ENCODE measurements around the gene SDCCAG8. TPM values are rescaled to one million over a fixed set of nuclear protein-coding genes. Genes with fewer than 3 reads are reported as not detected.

SDCCAG8 gene
- polyA plus RNA-seq, 12 donors = 23.2 to 46.3 (median 26.8) TPM; not detected in 1

DNA sequence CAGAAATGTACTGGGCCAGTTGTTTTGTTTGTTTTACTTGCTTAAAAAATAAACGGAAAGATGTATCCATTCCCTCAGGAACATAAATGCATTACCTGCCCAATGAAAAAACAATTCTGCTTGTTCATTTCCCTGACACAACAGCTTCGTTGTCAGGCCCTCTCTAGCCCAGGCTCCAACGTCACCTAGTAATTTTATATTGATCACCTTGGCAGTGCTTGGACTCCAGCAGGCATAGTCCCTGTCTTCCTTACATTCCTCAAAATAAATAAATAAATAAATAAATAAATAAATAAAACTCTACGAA, 2.0 kb upstream of the SDCCAG8 start:
- no peak for DNase-seq

DNA sequence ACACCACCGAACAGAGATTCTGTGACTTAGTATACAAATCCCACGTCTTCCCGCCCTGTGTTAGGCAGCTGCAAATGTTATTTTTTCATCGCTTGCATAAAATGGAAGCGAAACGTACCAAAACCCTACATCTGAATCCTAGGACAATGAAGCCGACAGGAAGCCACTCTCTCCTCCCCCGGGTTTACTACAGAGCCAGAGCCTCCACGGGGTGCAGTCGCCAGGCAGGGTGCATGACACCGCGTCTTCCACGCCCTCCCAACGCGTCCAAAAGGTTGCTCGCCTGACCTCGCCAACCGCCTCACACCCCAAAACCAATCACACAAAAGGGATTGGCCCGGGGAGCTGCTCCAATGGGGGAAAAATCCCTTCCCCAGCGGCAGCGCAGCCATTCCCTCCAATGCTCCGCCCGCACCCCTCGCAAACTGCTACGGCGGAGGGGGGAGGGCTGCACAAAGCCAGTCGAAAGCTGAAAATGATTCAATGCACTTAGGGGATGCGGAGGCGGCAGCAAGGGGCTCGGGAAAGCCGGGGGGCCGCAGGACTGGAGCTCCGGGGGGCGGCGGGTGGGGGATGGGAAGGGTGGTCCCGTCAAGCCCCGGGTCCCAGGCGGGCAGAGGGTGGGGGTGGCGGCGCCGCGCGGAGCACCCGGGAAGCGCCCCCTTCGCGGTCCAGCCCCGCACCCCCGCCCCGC, 1.5 kb upstream of the SDCCAG8 start:
- DNase-seq = peak; percentile 61

DNA sequence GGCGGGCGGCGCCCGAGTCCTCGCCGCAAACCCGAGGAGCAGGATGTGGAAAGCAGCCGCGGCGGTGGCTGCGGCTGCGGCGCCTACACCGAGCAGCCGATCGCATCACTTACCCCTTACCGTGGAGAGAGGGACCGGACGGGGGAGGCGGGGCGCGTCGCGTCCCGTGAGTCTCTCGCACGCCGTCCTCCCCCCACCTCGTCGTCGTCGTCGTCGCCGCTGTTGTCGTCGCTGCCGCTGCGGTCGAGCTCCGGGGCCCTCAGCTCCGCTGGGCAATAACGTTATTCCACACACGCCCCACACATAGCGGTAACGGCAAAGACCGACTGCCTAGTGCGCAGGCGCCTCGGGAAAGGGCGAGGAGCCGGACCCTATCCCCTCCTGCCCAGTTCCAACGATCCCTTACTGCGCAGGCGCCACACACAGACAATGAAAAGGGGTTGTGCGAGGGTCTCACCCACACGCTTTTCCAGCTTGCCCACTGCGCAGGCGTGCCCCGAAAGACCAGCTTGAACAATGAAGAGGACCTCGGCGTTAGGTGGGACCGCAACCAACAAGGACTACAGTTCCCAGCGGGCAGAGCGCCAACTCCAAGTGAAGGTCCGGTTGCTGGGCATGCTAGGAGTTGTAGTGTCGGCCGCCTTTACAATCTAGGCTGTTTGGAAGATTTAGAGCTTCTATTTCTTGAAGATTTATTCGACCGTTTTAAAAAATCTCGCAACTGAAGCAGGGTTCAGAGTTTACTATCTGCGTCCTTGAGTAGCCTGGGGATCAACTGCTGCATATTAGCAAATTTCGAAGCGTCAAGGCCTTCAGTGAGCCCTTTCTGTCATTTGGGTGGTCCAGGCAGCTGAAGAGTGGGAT, 682 bp upstream of the SDCCAG8 start, which contains the start of gene CEP170:
Gene CEP170, minus strand, starts transcription at position 355 of the 864 bp plus-strand sequence. CDS start 30,001 bp downstream, outside the sequence.
- DNase-seq = peak; percentile 97

DNA sequence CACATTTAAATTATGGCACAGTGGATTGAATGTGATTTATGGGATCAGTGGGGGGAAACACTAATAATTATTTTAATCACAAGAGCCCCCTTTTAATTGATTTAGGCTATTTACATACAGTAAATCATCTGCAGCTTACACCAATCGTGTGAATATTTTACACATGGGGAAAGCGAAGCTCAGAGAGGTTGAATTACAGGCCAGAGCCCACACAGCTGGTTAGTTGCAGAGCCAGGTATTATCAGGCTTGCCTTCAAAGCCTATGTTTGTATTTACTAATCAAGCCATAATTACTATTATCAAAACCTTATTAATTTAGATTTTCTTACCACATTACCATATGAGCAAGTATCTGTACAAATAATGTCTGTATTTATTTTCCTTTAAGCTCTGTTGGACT, 749 bp downstream of the SDCCAG8 start:
- DNase-seq = no peak

DNA sequence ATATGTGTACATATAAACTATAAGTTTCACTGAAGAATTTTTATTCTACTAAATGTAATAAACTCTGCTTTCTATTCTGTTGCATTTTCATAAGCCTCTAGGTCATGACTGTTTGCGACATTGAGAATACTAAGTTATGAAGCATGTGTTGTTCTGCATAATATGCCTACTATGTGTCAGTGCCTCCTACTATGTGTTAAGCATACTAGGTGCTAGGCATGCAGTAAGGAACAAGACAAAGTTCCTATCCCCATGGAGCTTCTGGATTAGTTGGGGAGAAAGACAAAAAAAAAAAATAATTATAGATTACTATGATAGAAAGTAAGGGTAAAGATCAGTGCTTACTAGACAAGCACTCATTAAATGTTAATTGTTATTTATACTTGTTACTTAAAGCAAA, 1.3 kb downstream of the SDCCAG8 start:
- no peak for DNase-seq

DNA sequence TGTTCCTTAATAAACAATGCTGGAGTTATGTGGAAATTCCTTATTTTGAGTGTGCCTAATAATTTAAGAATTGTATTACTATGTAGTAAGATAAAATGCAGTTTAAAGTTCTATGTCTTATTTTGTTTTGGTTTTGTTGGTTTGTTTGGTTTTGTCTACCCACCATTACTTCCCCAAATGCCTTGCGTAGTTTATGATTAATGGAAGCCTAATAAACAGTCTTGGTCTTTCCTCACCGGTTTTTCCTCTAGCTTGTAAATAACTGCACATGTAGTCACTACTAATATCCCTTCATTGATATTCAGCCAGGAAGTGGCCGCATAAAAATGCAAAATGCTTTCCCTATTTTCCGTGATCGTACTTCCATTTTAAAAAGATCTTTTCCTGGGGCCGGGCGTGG, 2.9 kb downstream of the SDCCAG8 start:
- no peak for DNase-seq

DNA sequence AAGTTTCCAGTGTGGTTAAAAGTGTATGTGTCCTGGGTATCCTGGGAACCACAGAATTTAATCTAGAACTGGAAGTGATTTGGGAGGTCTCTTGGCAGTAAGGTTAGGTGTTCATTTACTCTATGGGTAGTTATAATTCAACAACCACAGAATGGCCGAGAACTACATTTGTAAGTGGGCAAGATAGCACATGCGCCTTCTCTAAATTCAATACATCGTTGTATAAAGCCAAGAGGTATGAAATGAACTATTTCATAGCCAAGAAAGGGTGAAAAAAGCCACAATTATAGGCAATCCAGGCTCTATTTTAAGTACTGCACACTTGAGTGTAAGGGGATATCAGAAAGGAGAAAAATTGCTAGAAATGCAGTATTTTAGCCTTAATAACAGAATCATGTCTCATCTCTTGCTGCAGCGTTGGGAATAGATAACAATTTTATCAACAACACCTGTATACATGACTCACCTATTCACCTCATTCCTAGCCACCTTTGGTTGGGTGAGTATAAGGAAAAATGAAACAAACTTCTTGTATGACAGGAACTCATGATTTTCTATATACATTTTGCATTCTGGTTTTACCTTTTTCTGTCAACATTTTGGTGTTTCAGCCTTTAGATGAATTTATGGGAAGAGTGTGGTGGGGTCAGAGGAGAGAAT, 4.5 kb downstream of the SDCCAG8 start:
- no peak for DNase-seq

DNA sequence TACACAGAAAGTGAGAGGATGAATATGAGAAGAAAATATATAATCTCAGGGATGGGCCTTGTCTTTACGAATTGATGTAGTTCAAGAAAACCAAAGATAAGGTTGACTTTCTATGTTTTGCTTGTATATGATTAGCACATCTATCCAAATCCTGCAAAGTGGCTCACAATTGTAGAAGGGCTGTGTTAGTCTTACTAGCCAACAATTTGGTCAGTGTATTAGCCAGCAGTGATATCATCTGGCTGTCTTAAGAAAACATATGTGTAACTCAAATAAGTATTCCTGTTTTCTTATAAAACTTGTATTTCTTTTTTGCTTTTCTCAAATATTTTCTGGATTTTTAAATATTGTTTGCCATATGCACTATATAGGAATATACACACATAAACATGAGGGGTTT, 5.5 kb downstream of the SDCCAG8 start:
- peak; percentile 58 for DNase-seq

DNA sequence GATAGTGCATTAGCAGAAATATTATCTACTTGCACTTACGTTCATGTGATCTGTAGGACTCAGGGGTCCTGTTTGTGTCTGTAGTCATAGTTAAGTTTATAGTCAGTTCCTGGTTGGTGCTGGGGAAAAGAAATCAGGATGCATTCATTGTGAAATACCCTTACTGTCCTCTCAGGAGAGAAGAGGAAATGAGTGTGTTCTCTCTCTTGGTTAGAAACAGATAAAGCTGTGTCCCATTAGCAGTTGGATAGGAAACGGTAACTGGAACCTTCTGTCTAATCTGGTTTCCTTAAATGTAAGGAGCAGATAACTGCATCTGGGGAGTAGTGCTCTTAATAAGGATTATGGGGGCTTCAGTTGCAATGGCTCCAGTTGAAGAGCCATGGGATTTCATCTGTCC, 8.9 kb downstream of the SDCCAG8 start:
- DNase-seq = no peak

DNA sequence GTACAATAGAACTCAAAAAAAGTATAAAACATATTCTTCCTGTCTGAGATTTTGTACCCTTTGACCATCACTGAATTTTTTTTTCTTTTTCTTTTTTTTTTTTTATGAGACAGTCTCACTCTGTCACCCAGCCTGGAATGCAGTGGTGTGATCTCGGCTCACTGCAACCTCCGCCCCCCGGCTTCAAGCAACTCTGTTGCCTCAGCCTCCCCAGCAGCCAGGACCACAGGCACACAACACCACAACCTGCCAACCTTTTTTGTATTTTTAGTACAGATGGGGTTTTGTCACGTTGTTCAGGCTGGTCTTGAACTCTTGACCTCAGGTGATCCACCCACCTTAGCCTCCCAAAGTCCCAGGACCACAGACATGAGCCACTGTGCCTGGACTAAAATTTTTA, 10.4 kb downstream of the SDCCAG8 start:
- DNase-seq = no peak

DNA sequence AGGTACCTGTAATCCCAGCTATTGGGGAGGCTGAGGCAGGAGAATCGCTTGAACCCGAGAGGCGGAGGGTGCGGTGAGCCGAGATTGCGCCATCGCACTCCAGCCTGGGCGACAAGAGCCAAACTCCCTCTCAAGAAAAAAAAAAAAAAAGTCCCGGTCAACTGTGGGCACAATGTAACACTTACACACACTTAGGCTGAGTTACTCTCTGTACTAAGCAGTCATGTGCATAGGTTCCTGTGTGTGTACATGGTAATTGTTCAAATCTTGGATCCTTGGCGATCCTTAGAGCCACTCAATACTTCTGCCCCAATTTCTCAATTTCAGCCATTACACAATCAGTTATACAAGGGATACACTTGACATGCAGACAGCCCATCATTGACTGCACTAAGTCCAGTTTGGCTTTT, 11.6 kb downstream of the SDCCAG8 start:
- DNase-seq = no peak

DNA sequence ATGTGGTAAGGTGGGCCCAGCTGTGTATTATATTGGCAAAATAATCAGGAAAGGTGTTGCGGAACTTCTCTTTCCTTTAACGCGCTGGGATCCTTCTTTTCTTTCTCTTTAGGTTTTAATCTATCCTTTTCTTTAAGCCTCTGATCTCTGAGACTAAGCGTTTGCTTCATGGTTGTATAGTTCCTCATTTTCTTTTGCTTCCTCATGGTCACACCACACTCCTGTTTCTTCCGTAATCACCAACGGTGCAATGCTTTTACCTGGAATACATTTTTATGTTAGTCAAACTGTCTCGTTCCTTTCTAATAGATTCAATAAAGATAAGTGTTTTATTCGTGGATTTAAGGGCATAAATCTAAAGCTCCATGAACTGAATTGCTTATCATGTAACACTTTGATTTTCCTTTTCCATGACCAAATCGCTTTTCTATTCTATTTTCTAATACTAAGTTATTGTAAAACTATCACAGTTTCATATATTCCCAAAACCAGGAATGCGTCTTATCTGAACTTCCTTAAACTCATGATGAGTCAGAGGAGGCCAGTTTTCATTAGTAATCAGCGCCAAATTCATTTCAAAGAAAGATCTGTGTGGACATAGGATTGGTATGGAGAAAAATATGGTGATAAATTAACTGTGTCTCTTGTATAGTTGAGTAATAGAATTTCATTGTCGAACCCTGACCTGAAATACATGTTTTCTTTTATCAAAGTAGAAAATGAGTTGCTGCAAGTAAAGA, 12.2 kb downstream of the SDCCAG8 start:
- no peak for DNase-seq

DNA sequence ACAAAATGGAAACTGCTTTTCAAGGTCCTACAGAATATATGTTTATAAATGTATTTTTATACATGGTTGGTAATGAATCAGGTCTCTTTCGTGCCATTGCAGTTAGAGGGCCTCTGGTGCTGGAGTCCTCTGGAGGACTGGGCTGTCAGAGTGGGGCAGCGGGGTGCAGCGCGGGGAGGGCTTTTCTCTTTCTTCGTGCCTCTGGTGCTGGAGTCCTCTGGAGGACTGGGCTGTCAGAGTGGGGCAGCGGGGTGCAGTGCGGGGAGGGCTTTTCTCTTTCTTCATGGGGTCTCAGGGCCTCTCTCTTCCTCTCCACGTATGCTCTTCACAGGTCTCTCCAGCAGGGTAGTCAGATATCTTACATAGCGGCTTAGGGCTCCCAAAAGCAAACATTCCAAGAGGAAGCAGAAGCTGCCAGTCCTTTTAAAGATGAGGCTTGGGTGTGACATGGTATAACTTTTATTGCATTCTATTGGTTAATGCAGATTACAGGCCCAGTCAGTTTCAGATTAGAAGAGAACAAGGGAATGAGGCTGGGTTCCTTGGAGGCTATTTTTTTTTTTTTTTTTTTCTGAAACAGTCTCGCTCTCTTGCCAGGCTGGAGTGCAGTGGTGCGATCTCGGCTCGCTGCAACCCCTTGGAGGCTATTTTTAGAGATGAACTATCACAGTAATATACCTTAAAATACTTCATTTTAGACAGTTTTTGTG, 13.1 kb downstream of the SDCCAG8 start:
- no peak for DNase-seq

DNA sequence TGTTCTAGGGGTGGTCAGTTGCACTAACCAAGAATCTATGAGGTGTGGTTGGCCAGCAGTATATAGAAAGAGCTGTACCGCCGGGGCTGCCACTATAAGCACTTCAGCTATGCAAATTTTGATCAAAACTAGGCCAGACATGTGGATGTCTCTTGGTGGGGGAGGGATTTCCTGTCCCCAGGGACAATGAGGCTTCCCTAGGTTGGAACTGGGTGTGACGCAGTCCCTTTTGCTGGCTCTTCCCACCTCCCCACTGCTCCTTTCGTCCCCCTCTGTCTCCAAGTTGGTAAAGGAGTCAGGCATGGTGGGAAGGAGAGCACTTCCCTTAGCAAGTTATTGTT, 13.6 kb downstream of the SDCCAG8 start:
- DNase-seq = no peak

DNA sequence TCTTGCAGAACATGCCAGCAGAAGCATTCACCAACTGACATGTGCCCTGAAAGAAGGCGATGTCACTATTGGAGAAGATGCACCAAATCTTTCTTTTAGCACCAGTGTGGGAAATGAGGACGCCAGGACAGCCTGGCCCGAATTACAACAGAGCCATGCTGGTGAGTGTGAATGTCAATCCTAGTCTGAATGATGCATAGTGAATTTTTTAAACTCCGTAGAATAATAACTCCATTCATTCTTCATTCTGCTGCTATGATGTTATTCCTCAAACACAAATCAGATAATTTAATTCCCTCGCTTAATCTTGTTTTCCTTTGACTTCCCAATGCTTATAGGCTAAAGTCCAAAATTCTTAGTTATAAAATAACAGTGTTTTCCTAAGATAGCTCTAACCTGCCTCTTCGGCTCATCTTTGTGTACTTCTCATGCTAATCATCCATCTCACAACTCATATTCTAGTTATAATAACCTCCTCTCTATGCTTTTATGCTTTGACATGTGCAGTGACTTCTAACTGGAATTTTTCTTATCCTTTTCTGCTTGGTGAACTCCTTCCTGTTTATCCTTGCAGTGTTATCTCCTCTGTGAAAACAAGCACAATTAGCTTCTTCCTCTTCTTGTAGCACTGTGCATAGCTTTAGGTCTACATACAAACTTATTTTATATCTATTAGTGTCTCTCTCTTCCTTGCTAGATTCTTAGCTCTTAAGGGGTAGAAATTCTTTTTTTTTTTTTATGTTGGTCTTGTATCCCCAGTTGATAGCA, 14.4 kb downstream of the SDCCAG8 start:
- DNase-seq = no peak

DNA sequence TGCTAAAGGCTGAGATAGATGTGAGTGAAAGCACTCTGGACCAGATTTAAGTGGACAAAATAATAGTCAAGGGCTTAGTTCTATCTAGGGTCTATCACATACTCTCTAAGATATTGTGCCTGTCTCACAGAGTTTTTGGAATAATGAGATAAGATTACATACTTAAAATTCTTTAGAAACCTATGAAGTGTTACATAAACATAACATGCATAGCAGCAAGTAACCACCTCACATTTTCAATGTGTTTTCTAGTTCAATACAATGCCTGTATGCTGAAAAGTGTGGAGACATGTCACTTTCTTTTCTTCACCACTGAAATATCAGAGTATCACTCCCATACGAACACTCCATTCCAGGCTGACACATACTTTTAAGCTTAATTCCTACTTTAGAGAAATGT, 16.2 kb downstream of the SDCCAG8 start:
- DNase-seq = no peak

DNA sequence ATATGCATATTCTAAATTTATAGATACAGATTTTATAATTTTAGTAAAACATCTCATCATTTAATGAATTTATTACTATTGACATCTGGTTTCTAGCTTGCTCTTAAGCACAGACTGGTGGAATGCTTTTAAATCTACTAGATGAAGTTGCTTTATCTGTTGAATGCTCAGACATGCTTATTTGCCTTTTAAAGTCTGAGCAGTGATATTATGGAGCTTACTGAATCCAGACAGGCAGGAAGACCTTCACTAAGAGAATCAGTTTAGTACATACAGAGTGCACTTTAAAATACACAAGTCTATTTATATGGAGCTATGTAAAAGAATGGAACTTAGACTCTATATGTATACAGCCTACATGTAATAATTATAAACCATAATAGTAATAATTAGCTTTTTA, 16.6 kb downstream of the SDCCAG8 start:
- no peak for DNase-seq

DNA sequence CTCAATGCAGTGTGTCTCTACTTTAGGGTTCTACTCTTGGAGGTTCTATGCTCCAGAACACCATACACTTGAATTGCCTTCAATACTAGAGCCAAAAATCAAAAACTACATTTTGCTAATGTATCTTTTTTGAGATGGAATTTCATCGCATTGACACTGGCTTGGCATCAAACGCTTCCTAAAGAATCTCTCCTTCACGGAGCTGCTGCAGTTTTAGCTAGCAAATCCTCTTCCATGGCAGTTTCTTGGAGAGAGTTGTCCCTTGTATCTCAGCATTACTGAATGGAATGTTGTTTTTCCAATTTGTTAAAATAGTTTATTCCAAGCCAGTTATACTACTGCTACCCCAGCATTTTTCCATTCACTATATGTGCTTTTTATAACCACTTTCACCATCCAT, 17.7 kb downstream of the SDCCAG8 start:
- no peak for DNase-seq

DNA sequence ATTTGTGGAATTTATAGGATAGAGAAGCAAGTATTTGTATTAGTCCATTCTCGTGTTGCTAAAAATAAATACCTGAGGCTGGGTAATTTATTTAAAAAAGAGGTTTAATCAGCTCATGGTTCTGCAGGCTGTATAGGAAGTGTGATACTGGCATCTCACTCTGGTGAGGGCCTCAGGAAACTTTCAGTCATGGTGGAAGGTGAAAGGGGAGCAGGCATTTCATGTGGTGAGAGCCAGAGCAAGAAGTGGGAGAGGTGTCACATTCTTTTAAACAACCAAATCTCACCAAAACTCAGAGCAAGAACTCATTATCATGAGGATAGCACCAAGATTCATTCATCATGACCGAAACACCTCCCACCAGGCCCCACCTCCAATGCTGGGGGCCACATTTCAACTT, 18.1 kb downstream of the SDCCAG8 start:
- no peak for DNase-seq

DNA sequence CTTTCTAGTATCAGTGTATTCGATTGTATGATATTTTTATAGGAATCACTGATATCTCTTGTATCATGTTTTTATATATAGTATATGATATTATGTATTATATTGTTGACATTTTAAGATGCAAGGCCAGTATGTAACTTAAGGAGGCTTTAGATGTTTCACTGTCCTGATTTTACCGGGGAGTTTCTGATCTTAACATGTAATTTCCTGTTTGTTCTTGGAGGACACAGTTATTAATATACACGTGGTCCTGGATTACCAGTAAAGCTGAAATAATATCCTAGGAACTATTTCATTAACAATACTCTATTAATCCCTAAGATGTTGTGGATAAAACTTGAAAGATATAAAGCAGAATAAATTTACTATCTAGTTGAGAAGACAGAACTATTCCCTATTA, 19.5 kb downstream of the SDCCAG8 start:
- no peak for DNase-seq
